Urinary bladder (tissue), 4 donors: ENCODE measurements around the gene RNF187. TPM values are rescaled to one million over a fixed set of nuclear protein-coding genes. Genes with fewer than 3 reads are reported as not detected.

ENCODE experiments used
- DNase-seq: peaks from one replicate; pipeline ENCODE4 v3.0.0-alpha.2; 2015; ENCODE audit errors: extremely low spot score
- H3K27ac ChIP-seq: one replicate; pipeline ENCODE4 v1.5.1; 2013; ENCODE audit warnings: low read depth, mild to moderate bottlenecking, moderate library complexity
- H3K36me3 ChIP-seq: one replicate; pipeline ENCODE4 v1.6.1; 2013; ENCODE audit warnings: mild to moderate bottlenecking, moderate library complexity; ENCODE audit not compliant: insufficient read depth
- H3K4me1 ChIP-seq: one replicate; pipeline ENCODE4 v1.6.1; 2013; ENCODE audit warnings: mild to moderate bottlenecking, moderate library complexity; ENCODE audit not compliant: insufficient read depth
- H3K4me3 ChIP-seq: one replicate; pipeline ENCODE4 v1.5.1; 2013; ENCODE audit warnings: low read depth, low read length
- WGBS: extraction: QIAGEN DNeasy Blood & Tissue Kit; methylation state at CpG from one replicate; pipeline ENCODE4 v1.1.7; 2013; 5-methylcytosine and 5-hydroxymethylcytosine counted together
- polyA plus RNA-seq: library from polyadenylated mRNA; stranded (reverse); fragments of 200-250 nt; gene quantifications from one replicate; pipeline ENCODE4 v1.2.3, GENCODE V29; 2013
- total RNA-seq: library from RNA; depleted of rRNA; stranded (reverse); fragments of >200 nt; gene quantifications from one replicate; pipeline ENCODE4 v1.2.3, GENCODE V29; 2014
- donor health status: healthy with polysubstance abuse.
- donor health status: healthy.

RNF187 gene
- total and polyA plus RNA-seq, 2 donors = 31.7 to 44.2 TPM

GRCh38 chr1:228515200-228515834 is 28.1 kb downstream of the RNF187 start:
- H3K27ac ChIP-seq = no peak overlapping the region
- WGBS = 28% methylated on average over 2 of the region's 2 CpGs
- H3K4me1 ChIP-seq = no peaks in the 10 kb centered on the region
- no peaks in the 10 kb centered on the region for H3K36me3 ChIP-seq
- DNase-seq = no peak
- H3K4me3 ChIP-seq = no peak overlapping the region

GRCh38 chr1:228517655-228518054 is 30.5 kb downstream of the RNF187 start:
- DNase-seq = no peak

GRCh38 chr1:228527596-228527995 is 40.4 kb downstream of the RNF187 start:
- no peak for DNase-seq
- Histone ChIP-seq H3K36me3 (no peaks in the 10 kb centered on the region), H3K4me3 (no peak overlapping the region), H3K27ac (no peak overlapping the region), H3K4me1 (no peaks in the 10 kb centered on the region)
- 32% methylated on average over 5 of the region's 5 CpGs for WGBS

More at GRCh38 chr1:228517655-228518054, 30.5 kb downstream of the RNF187 start:
- Histone ChIP-seq H3K4me1 (no peaks in the 10 kb centered on the region), H3K4me3 (no peak overlapping the region), H3K36me3 (no peaks in the 10 kb centered on the region), H3K27ac (no peak overlapping the region)
- 42% methylated on average over 2 of the region's 2 CpGs for WGBS

DNA sequence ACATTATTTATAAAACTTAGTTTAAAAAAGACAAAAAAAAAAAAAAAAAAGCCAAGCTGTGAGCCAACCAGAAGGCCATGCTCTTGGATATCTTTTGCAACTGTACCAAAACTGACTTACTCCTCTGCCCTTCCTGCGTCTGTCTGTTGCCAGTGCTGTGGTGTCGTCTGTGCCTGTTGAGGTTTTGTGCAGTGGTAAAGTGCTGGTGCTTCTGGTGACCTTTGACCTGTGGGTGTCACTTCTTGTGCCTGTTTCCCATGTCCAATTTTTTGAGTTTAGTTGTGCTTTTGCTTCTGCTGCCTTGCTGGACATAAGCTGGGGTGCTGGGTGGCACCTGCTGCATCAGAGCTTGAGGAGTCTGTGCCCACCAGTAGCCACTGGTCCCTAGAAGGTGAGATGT is 41.4 kb downstream of the RNF187 start:
- Histone ChIP-seq H3K4me3 (no peak overlapping the region), H3K27ac (no peak overlapping the region), H3K4me1 (no peaks in the 10 kb centered on the region), H3K36me3 (no peaks in the 10 kb centered on the region)
- 42% methylated on average over 2 of the region's 2 CpGs for WGBS
- DNase-seq = no peak

DNA sequence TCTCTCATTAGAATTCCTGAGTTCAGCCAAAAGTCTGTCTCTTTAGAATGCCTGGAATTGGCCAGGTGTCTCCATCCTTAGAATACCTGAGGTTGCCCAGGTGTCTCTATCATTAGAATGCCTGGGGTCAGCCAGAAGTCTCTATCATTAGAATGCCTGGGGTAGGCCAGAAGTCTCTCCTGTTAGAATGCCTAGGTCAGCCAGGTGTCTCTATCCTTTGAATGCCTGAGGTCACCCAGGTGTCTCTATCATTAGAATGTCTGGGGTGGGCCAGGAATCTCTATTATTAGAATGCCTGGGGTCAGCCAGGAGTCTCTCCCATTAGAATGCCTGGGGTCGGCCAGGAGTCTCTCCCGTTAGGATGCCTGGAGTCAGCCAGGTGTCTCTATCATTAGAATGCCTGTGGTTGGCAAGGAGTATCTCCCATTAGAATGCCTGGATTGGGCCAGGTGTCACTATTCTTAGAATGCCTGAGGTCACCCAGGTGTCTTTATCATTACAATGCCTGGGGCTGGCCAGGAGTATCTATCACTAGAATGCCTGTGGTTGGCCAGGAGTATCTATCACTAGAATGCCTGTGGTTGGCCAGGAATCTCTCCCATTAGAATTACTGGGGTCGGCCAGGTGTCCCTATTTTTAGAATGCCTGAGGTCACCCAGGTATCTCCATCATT is 43.0 kb downstream of the RNF187 start:
- WGBS = 81% methylated on average over 3 of the region's 3 CpGs
- H3K4me3 ChIP-seq = no peak overlapping the region
- no peaks in the 10 kb centered on the region for H3K4me1 ChIP-seq
- no peak overlapping the region for H3K27ac ChIP-seq
- H3K36me3 ChIP-seq = no peaks in the 10 kb centered on the region
- no peak for DNase-seq

DNA sequence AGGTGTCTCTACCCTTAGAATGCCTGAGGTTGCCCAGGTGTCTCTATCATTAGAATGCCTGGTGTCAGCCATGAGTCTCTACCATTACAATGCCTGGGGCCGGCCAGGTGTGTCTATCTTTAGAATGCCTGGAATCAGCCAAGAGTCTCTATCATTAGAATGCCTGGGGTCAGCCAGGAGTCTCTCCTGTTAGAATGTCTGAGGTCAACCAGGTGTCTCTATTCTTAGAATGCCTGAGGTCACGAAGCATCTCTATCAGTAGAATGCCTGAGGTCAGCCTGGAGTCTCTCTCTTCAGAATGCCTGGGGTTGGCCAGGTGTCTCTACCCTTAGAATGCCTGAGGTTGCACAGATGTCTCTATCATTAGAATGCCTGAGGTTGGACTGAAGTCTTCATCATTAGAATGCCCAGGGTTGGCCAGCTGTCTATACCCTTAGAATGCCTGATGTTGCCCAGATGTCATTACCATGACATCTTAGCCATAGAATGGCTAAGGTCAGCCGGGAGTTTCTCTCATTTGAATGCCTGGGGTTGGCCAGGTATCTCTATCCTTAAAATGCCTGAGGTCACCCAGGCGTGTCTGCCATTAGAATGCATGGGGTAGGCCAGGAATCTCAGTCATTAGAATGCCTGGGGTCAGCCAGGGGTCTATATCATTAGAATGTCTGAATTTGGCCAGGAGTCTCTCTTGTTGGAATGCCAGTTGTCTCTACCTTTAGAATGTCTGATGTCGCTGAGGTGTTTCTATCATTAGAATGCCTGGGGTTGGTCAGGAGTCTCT is 44.0 kb downstream of the RNF187 start:
- DNase-seq = no peak
- Histone ChIP-seq H3K4me3 (no peak overlapping the region), H3K27ac (no peak overlapping the region), H3K4me1 (no peaks in the 10 kb centered on the region), H3K36me3 (no peaks in the 10 kb centered on the region)
- 67% methylated on average over 5 of the region's 5 CpGs for WGBS

GRCh38 chr1:228538831-228539230 is 51.6 kb downstream of the RNF187 start:
- Histone ChIP-seq H3K4me3 (no peak overlapping the region), H3K36me3 (no peaks in the 10 kb centered on the region), H3K27ac (no peak overlapping the region), H3K4me1 (no peaks in the 10 kb centered on the region)
- WGBS = 47% methylated on average over 3 of the region's 3 CpGs
- DNase-seq = no peak

- H3K4me1 ChIP-seq = no peaks in the 10 kb centered on the region
- no peaks in the 10 kb centered on the region for H3K36me3 ChIP-seq
- DNase-seq = no peak
- 53% methylated on average over 9 of the region's 9 CpGs for WGBS
- H3K4me3 ChIP-seq = no peak overlapping the region
- no peak overlapping the region for H3K27ac ChIP-seq
These were observed 53.2 kb downstream of the RNF187 start for GRCh38 chr1:228540161-228540917.

DNA sequence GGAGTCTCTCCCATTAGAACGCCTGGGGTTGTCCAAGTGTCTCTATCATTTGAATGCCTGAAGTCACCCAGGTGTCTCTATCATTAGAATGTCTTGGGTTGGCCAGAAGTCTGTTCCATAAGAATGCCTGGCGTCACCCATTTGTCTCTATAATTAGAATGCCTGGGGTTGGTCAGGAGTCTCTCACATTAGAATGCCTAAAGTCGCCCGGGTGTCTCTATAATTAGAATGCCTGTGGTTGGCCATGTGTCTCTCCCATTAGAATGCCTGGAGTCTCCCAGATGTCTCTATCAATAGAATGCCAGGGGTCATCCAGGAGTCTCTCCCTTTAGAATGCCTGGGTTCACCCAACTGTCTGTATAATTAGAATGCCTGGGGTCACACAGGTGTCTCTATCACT is 54.5 kb downstream of the RNF187 start:
- H3K4me1 ChIP-seq = no peaks in the 10 kb centered on the region
- H3K36me3 ChIP-seq = no peaks in the 10 kb centered on the region
- 71% methylated on average over 4 of the region's 4 CpGs for WGBS
- no peak overlapping the region for H3K27ac ChIP-seq
- DNase-seq = no peak
- no peak overlapping the region for H3K4me3 ChIP-seq

DNA sequence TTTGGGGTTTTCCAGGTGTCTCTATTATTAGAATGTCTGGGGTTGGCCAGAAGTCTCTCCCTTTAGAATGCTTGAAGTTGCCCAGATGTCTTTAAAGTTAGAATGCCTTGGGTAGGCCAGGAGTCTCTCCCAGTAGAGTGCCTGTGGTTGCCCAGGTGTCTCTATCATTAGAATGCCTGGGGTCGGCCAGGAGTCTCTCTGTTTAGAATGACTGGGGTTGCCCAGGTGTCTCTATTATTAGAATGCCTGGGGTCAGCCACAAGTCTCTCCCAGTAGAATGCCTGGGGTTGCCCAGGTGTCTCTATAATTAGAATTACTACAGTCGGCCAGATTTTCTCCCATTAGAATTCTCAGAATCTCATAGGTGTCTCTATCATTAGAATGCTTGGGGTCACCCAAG is 55.2 kb downstream of the RNF187 start:
- no peak for DNase-seq
- 69% methylated on average over 2 of the region's 2 CpGs for WGBS
- Histone ChIP-seq H3K4me1 (no peaks in the 10 kb centered on the region), H3K4me3 (no peak overlapping the region), H3K27ac (no peak overlapping the region), H3K36me3 (no peaks in the 10 kb centered on the region)

DNA sequence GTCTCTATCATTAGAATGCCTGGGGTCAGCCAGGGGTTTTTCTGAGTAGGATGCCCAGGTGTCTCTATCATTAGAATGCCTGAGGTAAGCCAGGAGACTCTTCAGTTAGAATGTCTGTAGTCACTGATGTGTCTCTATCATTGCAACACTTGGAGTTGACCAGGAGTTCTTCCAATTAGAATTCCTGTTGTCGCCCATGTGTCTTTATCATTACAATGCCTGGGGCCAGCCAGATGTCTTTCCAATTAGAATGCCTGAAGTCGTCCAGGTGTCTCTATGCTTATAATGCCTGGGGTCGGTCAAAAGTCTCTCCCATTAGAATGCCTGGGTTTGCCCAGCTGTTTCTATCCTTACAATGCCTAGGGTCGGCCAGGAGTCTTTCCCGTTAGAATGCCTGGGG is 55.8 kb downstream of the RNF187 start:
- no peak overlapping the region for H3K4me3 ChIP-seq
- no peaks in the 10 kb centered on the region for H3K36me3 ChIP-seq
- DNase-seq = no peak
- H3K4me1 ChIP-seq = no peaks in the 10 kb centered on the region
- 62% methylated on average over 5 of the region's 5 CpGs for WGBS
- no peak overlapping the region for H3K27ac ChIP-seq

DNA sequence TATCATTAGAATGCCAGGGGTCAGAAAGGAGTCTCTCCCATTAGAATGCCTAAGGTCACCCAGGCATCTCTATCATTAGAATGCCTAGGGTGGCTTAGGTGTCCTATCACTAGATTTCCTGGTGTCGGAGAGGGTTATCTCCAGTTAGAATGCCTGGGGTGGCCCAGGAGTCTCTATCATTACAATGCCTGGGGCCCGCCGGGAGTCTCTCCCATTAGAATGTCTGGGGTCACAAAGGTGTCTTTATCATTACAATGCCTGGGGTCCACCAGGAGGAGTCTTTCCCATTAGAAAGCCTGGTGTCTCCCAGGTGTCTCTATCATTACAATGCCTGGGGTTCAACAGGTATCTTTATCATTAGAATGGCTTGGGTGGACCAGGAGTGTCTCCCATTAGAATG is 56.2 kb downstream of the RNF187 start:
- no peaks in the 10 kb centered on the region for H3K4me1 ChIP-seq
- H3K27ac ChIP-seq = no peak overlapping the region
- no peak overlapping the region for H3K4me3 ChIP-seq
- WGBS = 71% methylated on average over 3 of the region's 3 CpGs
- DNase-seq = no peak
- no peaks in the 10 kb centered on the region for H3K36me3 ChIP-seq

DNA sequence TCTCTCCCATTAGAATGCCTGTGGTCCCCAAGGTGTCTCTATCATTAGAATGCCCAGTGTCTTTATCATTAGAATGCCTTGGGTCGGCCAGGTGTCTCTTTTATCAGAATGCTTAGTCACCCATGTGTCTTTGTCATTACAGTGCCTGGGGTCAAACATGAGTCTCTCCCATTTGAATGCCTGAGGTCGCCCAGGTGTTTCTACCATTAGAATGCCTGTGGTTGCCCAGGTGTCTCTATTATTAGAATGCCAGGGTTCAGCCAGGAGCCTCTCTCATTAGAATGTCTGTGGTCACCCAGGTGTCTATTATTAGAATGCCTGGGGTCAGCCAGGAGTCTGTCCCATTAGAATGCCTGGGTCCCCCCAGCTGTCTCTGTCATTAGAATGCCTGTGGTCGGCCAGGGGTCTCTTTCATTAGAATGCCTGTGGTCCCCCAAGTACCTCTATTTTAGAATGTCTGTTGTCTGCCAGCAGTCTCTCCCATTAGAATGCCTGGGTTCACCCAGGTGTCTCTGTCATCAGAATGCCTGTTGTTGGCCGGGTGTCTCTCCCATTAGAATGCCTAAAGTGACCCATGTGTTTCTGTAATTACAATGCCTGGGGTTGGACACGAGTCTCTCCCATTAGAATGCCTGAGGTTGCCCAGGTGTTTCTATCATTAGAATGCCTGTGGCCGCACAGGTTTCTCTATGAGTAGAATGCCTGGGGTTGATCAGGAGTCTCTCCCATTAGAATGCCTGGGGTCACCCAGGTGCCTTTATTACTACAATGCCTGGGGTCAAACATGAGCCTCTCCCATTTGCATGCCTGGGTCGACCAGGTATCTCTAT is 57.1 kb downstream of the RNF187 start:
- WGBS = 53% methylated on average over 7 of the region's 7 CpGs

More for the DNA sequence above, 57.1 kb downstream of the RNF187 start:
- DNase-seq = no peak
- no peak overlapping the region for H3K27ac ChIP-seq
- H3K4me3 ChIP-seq = no peak overlapping the region
- no peaks in the 10 kb centered on the region for H3K36me3 ChIP-seq
- H3K4me1 ChIP-seq = no peaks in the 10 kb centered on the region
